Measurements from ENCODE around the gene PPARD.

- no peak for TF ChIP-seq CTCF (IDR thresholded peaks at IDR 0.05)
- no peak for TF ChIP-seq POLR2A (IDR thresholded peaks at IDR 0.05)
Measured at GRCh38 chr6:35330541-35331119, 11.7 kb upstream of the PPARD start.
